H1 (cell line): ENCODE results near the gene CCDC12. TPM values are rescaled to one million over a fixed set of nuclear protein-coding genes. Genes with fewer than 3 reads are reported as not detected.

Experiments used
- EP300 ChIP-seq, 2 experiments: IDR thresholded peaks; 1 replicate in 1 of 2; 2 replicates in 1 of 2; pipeline ENCODE4 v1.6.1; 2011 to 2012; ENCODE audit warnings: low read depth in 2 of 2, low read length in 2 of 2, mild to moderate bottlenecking in 2 of 2, borderline replicate concordance in 1 of 2, inconsistent platforms in 1 of 2, moderate library complexity in 1 of 2
- KDM1A ChIP-seq: fragments of 200-600, 300-600 bp; sonication (generic); IDR thresholded peaks from 2 replicates; pipeline ENCODE4 v1.7.1; 2016; ENCODE audit warnings: mild to moderate bottlenecking, low read length, borderline replicate concordance
- MAX ChIP-seq: IDR thresholded peaks from 2 replicates; pipeline ENCODE4 v1.6.1; 2012; ENCODE audit warnings: inconsistent platforms
- polyA plus RNA-seq, 7 experiments: library from polyadenylated mRNA; depleted of rRNA in 3 of 7; stranded (reverse) in 5 of 7; unstranded in 2 of 7; fragments of >200 nt in 5 of 7; fragments of 200-250 nt in 2 of 7; gene quantifications; 1 replicate in 5 of 7; 2 replicates in 1 of 7; 4 replicates in 1 of 7; pipeline versions ENCODE4 v1.2.1 to v1.2.3, GENCODE V29; 2011 to 2013; ENCODE audit warnings: missing spikeins in 2 of 7, mixed read lengths in 2 of 7
- total RNA-seq: library from RNA; stranded (reverse); fragmentation: NEBNext Ultra II Directional; extraction: Animal tissue kit (Norgen Biotek cat#: 25700); gene quantifications from 2 replicates; pipeline ENCODE4 v1.2.1, GENCODE V29; 2021
- TF ChIP-seq, protein P1 (sequence below): fragments of 300-600 bp; sonication (generic); IDR thresholded peaks from 2 replicates; pipeline ENCODE4 v1.7.1; 2012; ENCODE audit warnings: low read length, moderate library complexity, mild to moderate bottlenecking, inconsistent platforms; ENCODE audit not compliant: insufficient replicate concordance

The CCDC12 gene
- total and polyA plus RNA-seq, 2 of the 8 experiments (the other 6 are each of a cell fraction or from before 2014, with no cell fraction given): 29.5 to 41.3 TPM

DNA sequence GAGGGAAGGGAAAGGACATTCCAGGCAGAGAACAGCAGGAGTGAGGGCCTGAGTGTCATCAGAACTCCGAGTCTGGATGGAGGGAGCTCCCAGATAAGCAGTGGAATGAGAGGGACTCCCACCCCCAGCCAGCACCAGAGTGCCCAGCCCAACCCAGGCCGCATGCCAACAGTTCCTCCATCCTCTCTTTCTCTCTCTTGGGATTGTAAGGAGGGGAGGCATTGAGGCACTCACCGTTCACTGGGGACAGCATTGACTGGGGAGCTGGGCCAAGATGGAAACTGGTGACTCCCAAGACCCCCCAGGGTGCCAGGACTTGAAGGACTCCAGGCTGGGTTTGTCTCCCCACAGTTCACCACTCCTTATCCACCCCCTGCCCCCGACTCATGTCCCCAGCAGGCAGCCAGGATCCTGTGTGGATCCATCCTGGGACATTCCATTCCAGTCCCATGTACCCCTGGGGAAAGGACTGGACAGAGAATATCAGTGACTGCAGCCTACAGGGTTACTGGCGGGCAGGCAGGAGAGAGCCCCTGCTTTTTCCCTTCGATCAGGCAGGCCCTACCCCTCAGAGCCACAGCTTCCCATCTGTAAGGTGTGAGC lies 83.3 kb downstream of the CCDC12 start (continued):
- TF ChIP-seq, protein P1, sequence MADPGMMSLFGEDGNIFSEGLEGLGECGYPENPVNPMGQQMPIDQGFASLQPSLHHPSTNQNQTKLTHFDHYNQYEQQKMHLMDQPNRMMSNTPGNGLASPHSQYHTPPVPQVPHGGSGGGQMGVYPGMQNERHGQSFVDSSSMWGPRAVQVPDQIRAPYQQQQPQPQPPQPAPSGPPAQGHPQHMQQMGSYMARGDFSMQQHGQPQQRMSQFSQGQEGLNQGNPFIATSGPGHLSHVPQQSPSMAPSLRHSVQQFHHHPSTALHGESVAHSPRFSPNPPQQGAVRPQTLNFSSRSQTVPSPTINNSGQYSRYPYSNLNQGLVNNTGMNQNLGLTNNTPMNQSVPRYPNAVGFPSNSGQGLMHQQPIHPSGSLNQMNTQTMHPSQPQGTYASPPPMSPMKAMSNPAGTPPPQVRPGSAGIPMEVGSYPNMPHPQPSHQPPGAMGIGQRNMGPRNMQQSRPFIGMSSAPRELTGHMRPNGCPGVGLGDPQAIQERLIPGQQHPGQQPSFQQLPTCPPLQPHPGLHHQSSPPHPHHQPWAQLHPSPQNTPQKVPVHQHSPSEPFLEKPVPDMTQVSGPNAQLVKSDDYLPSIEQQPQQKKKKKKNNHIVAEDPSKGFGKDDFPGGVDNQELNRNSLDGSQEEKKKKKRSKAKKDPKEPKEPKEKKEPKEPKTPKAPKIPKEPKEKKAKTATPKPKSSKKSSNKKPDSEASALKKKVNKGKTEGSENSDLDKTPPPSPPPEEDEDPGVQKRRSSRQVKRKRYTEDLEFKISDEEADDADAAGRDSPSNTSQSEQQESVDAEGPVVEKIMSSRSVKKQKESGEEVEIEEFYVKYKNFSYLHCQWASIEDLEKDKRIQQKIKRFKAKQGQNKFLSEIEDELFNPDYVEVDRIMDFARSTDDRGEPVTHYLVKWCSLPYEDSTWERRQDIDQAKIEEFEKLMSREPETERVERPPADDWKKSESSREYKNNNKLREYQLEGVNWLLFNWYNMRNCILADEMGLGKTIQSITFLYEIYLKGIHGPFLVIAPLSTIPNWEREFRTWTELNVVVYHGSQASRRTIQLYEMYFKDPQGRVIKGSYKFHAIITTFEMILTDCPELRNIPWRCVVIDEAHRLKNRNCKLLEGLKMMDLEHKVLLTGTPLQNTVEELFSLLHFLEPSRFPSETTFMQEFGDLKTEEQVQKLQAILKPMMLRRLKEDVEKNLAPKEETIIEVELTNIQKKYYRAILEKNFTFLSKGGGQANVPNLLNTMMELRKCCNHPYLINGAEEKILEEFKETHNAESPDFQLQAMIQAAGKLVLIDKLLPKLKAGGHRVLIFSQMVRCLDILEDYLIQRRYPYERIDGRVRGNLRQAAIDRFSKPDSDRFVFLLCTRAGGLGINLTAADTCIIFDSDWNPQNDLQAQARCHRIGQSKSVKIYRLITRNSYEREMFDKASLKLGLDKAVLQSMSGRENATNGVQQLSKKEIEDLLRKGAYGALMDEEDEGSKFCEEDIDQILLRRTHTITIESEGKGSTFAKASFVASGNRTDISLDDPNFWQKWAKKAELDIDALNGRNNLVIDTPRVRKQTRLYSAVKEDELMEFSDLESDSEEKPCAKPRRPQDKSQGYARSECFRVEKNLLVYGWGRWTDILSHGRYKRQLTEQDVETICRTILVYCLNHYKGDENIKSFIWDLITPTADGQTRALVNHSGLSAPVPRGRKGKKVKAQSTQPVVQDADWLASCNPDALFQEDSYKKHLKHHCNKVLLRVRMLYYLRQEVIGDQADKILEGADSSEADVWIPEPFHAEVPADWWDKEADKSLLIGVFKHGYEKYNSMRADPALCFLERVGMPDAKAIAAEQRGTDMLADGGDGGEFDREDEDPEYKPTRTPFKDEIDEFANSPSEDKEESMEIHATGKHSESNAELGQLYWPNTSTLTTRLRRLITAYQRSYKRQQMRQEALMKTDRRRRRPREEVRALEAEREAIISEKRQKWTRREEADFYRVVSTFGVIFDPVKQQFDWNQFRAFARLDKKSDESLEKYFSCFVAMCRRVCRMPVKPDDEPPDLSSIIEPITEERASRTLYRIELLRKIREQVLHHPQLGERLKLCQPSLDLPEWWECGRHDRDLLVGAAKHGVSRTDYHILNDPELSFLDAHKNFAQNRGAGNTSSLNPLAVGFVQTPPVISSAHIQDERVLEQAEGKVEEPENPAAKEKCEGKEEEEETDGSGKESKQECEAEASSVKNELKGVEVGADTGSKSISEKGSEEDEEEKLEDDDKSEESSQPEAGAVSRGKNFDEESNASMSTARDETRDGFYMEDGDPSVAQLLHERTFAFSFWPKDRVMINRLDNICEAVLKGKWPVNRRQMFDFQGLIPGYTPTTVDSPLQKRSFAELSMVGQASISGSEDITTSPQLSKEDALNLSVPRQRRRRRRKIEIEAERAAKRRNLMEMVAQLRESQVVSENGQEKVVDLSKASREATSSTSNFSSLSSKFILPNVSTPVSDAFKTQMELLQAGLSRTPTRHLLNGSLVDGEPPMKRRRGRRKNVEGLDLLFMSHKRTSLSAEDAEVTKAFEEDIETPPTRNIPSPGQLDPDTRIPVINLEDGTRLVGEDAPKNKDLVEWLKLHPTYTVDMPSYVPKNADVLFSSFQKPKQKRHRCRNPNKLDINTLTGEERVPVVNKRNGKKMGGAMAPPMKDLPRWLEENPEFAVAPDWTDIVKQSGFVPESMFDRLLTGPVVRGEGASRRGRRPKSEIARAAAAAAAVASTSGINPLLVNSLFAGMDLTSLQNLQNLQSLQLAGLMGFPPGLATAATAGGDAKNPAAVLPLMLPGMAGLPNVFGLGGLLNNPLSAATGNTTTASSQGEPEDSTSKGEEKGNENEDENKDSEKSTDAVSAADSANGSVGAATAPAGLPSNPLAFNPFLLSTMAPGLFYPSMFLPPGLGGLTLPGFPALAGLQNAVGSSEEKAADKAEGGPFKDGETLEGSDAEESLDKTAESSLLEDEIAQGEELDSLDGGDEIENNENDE: no peak
- TF ChIP-seq MAX (no peak), KDM1A (no peak), EP300 (IDR thresholded peaks at IDR 0.05; ENCODE audit: borderline replicate concordance in 1 of 2, low read depth in 2 of 2, low read length in 2 of 2) (no peak)
